ENCODE data around the gene UNC93A.

UNC93A gene

DNA sequence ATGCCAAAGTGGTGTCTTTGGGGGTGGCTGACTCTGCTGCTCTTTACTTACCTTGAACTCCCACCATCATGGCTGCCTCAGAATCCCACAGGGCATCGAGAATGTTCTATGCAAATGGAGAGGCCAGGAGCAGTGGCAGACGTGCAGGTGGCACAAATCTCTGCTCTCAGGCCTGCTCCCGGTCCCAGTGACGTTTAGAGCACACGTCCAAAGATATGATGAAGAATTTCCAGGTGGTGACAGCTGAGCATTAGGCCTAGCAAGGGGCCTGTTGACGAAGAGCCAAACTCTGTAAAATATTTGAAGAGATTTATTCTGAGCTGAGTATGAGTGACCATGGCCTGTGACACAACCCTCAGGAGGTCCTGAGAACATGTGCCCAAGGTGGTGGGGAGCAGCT lies 19.0 kb upstream of the UNC93A start:
- Histone ChIP-seq H3K4me2 (ENCODE audit: low read depth, low read length, poor library complexity, severe bottlenecking) (no peak overlapping the region), H3K4me3 (ENCODE audit: insufficient read depth, low read length, poor library complexity, severe bottlenecking) (no peak overlapping the region), H4K20me1 (ENCODE audit: low read depth, low read length) (no peaks in the 10 kb centered on the region), H3K36me3 (ENCODE audit: low read length) (no peaks in the 10 kb centered on the region), H3K9me2 (replicated peaks; ENCODE audit: insufficient read depth, low read length) (no peaks in the 10 kb centered on the region), H3K27me3 (ENCODE audit: low read length) (no peaks in the 10 kb centered on the region), H3K79me2 (ENCODE audit: insufficient read depth, low read length) (no peaks in the 10 kb centered on the region), H3K9ac (ENCODE audit: low read length) (no peak overlapping the region), H3F3A (ENCODE audit: insufficient read depth) (no peaks in the 10 kb centered on the region), H3K27ac (ENCODE audit: low read depth, low read length) (no peak overlapping the region), H2AFZ (ENCODE audit: low read depth, low read length, severe bottlenecking) (no peak overlapping the region), H3K9me3 (ENCODE audit: insufficient read depth, low read length) (no peaks in the 10 kb centered on the region)
- TF ChIP-seq EZH2phosphoT487 (conservative IDR thresholded peaks at IDR 0.05; ENCODE audit: low read length): no peak
- TF ChIP-seq, protein P1, sequence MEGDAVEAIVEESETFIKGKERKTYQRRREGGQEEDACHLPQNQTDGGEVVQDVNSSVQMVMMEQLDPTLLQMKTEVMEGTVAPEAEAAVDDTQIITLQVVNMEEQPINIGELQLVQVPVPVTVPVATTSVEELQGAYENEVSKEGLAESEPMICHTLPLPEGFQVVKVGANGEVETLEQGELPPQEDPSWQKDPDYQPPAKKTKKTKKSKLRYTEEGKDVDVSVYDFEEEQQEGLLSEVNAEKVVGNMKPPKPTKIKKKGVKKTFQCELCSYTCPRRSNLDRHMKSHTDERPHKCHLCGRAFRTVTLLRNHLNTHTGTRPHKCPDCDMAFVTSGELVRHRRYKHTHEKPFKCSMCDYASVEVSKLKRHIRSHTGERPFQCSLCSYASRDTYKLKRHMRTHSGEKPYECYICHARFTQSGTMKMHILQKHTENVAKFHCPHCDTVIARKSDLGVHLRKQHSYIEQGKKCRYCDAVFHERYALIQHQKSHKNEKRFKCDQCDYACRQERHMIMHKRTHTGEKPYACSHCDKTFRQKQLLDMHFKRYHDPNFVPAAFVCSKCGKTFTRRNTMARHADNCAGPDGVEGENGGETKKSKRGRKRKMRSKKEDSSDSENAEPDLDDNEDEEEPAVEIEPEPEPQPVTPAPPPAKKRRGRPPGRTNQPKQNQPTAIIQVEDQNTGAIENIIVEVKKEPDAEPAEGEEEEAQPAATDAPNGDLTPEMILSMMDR (IDR thresholded peaks at IDR 0.05; ENCODE audit: insufficient read depth, low read length, poor library complexity, severe bottlenecking): no peak

- H4K20me1 ChIP-seq (ENCODE audit: low read depth, low read length): no peaks in the 10 kb centered on the region
- no peak overlapping the region for H3K4me3 ChIP-seq (ENCODE audit: insufficient read depth, low read length, poor library complexity, severe bottlenecking)
- H2AFZ ChIP-seq (ENCODE audit: low read depth, low read length, severe bottlenecking): no peak overlapping the region
- no peak overlapping the region for H3K9ac ChIP-seq (ENCODE audit: low read length)
- no peaks in the 10 kb centered on the region for H3K79me2 ChIP-seq (ENCODE audit: insufficient read depth, low read length)
- no peak for TF ChIP-seq EZH2phosphoT487 (conservative IDR thresholded peaks at IDR 0.05; ENCODE audit: low read length)
- no peaks in the 10 kb centered on the region for H3K36me3 ChIP-seq (ENCODE audit: low read length)
- no peak overlapping the region for H3K4me2 ChIP-seq (ENCODE audit: low read depth, low read length, poor library complexity, severe bottlenecking)
- H3K27me3 ChIP-seq (ENCODE audit: low read length): 0 out of 2 replicates have a peak, but pooled peaks cover under 1% of the 10 kb centered on the region
- no peak overlapping the region for H3K27ac ChIP-seq (ENCODE audit: low read depth, low read length)
- H3K9me2 ChIP-seq (replicated peaks; ENCODE audit: insufficient read depth, low read length): no peaks in the 10 kb centered on the region
- no peaks in the 10 kb centered on the region for H3K9me3 ChIP-seq (ENCODE audit: insufficient read depth, low read length)
- no peaks in the 10 kb centered on the region for H3F3A ChIP-seq (ENCODE audit: insufficient read depth)
These were observed 18.3 kb upstream of the UNC93A start for GRCh38 chr6:167272696-167273379.

- H3K4me2 ChIP-seq (ENCODE audit: low read depth, low read length, poor library complexity, severe bottlenecking): no peak overlapping the region
- H3F3A ChIP-seq (ENCODE audit: insufficient read depth): no peaks in the 10 kb centered on the region
These were observed 16.8 kb upstream of the UNC93A start for GRCh38 chr6:167274270-167274669.

DNA sequence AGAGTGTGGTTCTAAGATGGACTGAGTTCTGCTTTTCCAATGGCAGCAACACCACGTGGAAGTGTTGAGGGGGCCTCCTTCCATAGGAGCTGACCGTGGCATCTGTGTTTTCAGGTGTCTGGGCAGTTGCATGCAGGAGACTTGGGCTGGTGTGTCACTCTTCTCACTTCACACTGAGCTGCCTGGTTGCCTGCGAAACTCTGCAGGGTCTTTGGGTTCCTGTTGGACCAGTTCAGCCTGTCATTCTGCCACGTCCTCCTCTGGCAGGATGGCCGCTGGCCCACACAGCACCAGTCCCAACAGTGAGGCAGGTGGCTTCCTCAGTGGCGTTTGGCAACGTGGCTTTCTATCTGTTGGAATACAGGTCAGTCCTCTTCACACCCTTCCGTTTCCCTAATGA lies 16.1 kb upstream of the UNC93A start:
- no peak overlapping the region for H3K4me2 ChIP-seq (ENCODE audit: low read depth, low read length, poor library complexity, severe bottlenecking)
- TF ChIP-seq, protein P1 (IDR thresholded peaks at IDR 0.05; ENCODE audit: insufficient read depth, low read length, poor library complexity, severe bottlenecking): no peak
- TF ChIP-seq EZH2phosphoT487 (conservative IDR thresholded peaks at IDR 0.05; ENCODE audit: low read length): no peak

More at GRCh38 chr6:167274270-167274669, 16.8 kb upstream of the UNC93A start:
- H3K9ac ChIP-seq (ENCODE audit: low read length): no peak overlapping the region
- H3K4me3 ChIP-seq (ENCODE audit: insufficient read depth, low read length, poor library complexity, severe bottlenecking): no peak overlapping the region
- H3K27ac ChIP-seq (ENCODE audit: low read depth, low read length): no peak overlapping the region
- H4K20me1 ChIP-seq (ENCODE audit: low read depth, low read length): no peaks in the 10 kb centered on the region
- no peak overlapping the region for H2AFZ ChIP-seq (ENCODE audit: low read depth, low read length, severe bottlenecking)
- H3K27me3 ChIP-seq (ENCODE audit: low read length): 0 out of 2 replicates have a peak, but pooled peaks cover 3% of the 10 kb centered on the region
- H3K9me2 ChIP-seq (replicated peaks; ENCODE audit: insufficient read depth, low read length): no peaks in the 10 kb centered on the region
- TF ChIP-seq EZH2phosphoT487 (conservative IDR thresholded peaks at IDR 0.05; ENCODE audit: low read length): no peak
- TF ChIP-seq, protein P1 (IDR thresholded peaks at IDR 0.05; ENCODE audit: insufficient read depth, low read length, poor library complexity, severe bottlenecking): no peak
- no peaks in the 10 kb centered on the region for H3K79me2 ChIP-seq (ENCODE audit: insufficient read depth, low read length)
- H3K9me3 ChIP-seq (ENCODE audit: insufficient read depth, low read length): no peaks in the 10 kb centered on the region
- H3K36me3 ChIP-seq (ENCODE audit: low read length): no peaks in the 10 kb centered on the region

More for the DNA sequence above, 16.1 kb upstream of the UNC93A start:
- no peaks in the 10 kb centered on the region for H3K36me3 ChIP-seq (ENCODE audit: low read length)
- H3K4me3 ChIP-seq (ENCODE audit: insufficient read depth, low read length, poor library complexity, severe bottlenecking): no peak overlapping the region
- no peaks in the 10 kb centered on the region for H3F3A ChIP-seq (ENCODE audit: insufficient read depth)
- H3K27ac ChIP-seq (ENCODE audit: low read depth, low read length): no peak overlapping the region
- H3K9ac ChIP-seq (ENCODE audit: low read length): no peak overlapping the region
- H3K79me2 ChIP-seq (ENCODE audit: insufficient read depth, low read length): no peaks in the 10 kb centered on the region
- H3K9me3 ChIP-seq (ENCODE audit: insufficient read depth, low read length): no peaks in the 10 kb centered on the region
- H3K27me3 ChIP-seq (ENCODE audit: low read length): 0 out of 2 replicates have a peak, but pooled peaks cover 3% of the 10 kb centered on the region
- no peak overlapping the region for H2AFZ ChIP-seq (ENCODE audit: low read depth, low read length, severe bottlenecking)
- H3K9me2 ChIP-seq (replicated peaks; ENCODE audit: insufficient read depth, low read length): no peaks in the 10 kb centered on the region
- no peaks in the 10 kb centered on the region for H4K20me1 ChIP-seq (ENCODE audit: low read depth, low read length)

Measured in SU-DHL-6 (cell line).